ENCODE measurements around the gene CRYBG1. TPM values are rescaled to one million over a fixed set of nuclear protein-coding genes. Genes with fewer than 3 reads are reported as not detected.
A peak's percentile ranks its signal among the peaks of the same experiment; 100 is the strongest.

CRYBG1 gene, protein sequence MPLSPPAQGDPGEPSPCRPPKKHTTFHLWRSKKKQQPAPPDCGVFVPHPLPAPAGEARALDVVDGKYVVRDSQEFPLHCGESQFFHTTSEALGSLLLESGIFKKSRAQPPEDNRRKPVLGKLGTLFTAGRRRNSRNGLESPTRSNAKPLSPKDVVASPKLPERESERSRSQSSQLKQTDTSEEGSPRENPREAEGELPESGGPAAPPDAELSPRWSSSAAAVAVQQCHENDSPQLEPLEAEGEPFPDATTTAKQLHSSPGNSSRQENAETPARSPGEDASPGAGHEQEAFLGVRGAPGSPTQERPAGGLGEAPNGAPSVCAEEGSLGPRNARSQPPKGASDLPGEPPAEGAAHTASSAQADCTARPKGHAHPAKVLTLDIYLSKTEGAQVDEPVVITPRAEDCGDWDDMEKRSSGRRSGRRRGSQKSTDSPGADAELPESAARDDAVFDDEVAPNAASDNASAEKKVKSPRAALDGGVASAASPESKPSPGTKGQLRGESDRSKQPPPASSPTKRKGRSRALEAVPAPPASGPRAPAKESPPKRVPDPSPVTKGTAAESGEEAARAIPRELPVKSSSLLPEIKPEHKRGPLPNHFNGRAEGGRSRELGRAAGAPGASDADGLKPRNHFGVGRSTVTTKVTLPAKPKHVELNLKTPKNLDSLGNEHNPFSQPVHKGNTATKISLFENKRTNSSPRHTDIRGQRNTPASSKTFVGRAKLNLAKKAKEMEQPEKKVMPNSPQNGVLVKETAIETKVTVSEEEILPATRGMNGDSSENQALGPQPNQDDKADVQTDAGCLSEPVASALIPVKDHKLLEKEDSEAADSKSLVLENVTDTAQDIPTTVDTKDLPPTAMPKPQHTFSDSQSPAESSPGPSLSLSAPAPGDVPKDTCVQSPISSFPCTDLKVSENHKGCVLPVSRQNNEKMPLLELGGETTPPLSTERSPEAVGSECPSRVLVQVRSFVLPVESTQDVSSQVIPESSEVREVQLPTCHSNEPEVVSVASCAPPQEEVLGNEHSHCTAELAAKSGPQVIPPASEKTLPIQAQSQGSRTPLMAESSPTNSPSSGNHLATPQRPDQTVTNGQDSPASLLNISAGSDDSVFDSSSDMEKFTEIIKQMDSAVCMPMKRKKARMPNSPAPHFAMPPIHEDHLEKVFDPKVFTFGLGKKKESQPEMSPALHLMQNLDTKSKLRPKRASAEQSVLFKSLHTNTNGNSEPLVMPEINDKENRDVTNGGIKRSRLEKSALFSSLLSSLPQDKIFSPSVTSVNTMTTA (N-terminal part only)
- 10 to 100 TPM in 1 of 2 donors, 1 to 10 TPM in 1; 6.2 to 12.7 TPM for total RNA-seq
- polyA plus RNA-seq: 1 to 10 TPM in 1 of 2 donors, under 1 TPM in 1; 0.41 to 5.4 TPM
- long read RNA-seq, donor 1, partial matches to known transcripts: 5 of 7 reads
- long read RNA-seq, donor 1, other reads (novel, unspliced or antisense): 2 of 7 reads
- long read RNA-seq, donor 2, partial matches to known transcripts: 2 of 4 reads
- long read RNA-seq, donor 2, other reads (novel, unspliced or antisense): 2 of 4 reads

DNA sequence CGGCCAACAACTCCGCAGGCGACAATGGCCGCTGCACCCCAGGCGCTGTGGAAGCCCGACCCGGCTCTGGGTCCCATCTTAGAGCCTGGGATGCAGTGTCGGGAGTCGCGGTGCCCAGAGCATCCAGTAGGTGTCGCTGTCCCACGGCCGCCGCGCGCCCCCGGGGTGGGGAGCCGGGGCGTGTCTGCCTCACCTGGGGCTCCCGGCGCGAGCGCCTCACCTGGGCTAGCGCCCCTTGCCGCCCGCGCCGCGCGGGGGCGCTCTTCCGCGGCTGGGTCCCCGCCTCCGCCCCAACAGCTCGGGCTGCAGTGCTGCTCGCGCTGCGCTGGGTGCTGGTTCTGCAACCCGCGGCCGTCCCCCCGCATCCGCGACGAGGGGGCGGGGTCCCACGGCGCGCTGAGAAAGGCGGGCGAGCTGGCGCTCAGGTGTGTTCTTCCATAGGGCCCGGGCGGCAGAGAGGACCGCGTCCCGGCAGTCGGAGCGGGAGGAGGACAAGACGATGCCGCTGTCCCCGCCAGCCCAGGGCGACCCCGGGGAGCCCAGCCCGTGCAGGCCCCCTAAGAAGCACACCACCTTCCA lies at the start of gene CRYBG1:
CRYBG1 (plus strand) TSS at position 308 of the 579 bp plus-strand sequence; CDS start at position 500, 192 bp downstream.
- DNase-seq: peak; percentile 53 to 79
- Histone ChIP-seq H3K27me3 (ENCODE audit: control insufficient read depth in 1 of 2, insufficient read depth in 2 of 2, low read length in 1 of 2) (no peaks in the 10 kb centered on the region), H3K9me3 (ENCODE audit: control insufficient read depth, low read length) (no peaks in the 10 kb centered on the region), H3K4me1 (ENCODE audit: control insufficient read depth in 1 of 2, insufficient read depth in 2 of 2, low read length in 2 of 2) (no peaks in the 10 kb centered on the region), H3K4me3 (ENCODE audit: low read length in 2 of 2) (peak within 1 kb of the TSS in 1 of 2 donors; percentile 5), H3K27ac (ENCODE audit: low read depth in 1 of 2, low read length in 2 of 2) (no peak within 1 kb of the TSS), H3K36me3 (ENCODE audit: control insufficient read depth in 1 of 2, insufficient read depth in 2 of 2, low read length in 1 of 2) (no peaks in the 10 kb centered on the region)
- ATAC-seq (ENCODE audit: low FRiP score): peak; percentile 73
- intact Hi-C loops (cut with DNase I): no loop called here
- 1 to 2% methylated on average over 49 to 66 of the region's 66 CpGs for WGBS, 2 donors

DNA sequence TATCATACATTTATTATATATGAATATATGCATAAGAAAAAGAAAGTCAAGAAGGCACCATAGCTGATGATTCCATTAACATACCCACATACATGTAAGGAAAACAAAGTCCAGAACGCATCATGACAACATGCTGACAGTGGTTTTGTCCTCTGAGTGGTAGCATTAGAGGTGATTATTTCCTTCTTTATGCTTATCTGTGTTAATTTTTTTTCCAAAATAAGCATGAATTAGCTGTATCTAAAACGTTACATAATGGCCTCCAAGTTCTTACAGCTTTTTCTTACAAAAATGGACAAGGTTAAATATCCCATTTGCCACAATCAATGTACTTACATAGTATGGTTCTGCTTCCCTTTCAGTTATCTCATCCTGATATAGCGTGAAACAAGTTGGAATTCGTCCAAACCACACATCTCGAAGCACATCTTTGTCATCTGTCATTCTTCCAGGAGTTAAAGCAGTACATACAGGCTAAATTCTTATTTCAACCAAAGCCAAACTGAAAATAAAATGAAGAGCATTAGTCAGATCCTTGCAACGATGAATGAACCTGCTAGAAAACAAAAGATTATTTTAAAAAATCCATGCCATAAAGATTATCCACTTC lies 44.6 kb upstream of the CRYBG1 start:
- Histone ChIP-seq H3K9me3 (ENCODE audit: control insufficient read depth, low read length) (no peaks in the 10 kb centered on the region), H3K36me3 (ENCODE audit: control insufficient read depth in 1 of 2, insufficient read depth in 2 of 2, low read length in 1 of 2) (peaks cover 0 to 3% of the 10 kb centered on the region in 2 donors), H3K4me3 (ENCODE audit: low read length in 2 of 2) (no peak overlapping the region), H3K27me3 (ENCODE audit: control insufficient read depth in 1 of 2, insufficient read depth in 2 of 2, low read length in 1 of 2) (no peaks in the 10 kb centered on the region), H3K4me1 (ENCODE audit: control insufficient read depth in 1 of 2, insufficient read depth in 2 of 2, low read length in 2 of 2) (peaks cover 0 to 5% of the 10 kb centered on the region in 2 donors), H3K27ac (ENCODE audit: low read depth in 1 of 2, low read length in 2 of 2) (no peak overlapping the region)
- ATAC-seq (ENCODE audit: low FRiP score) (no peak), DNase-seq (no peak)
- 58 to 65% methylated on average over 6 of the region's 6 CpGs for WGBS, 2 donors
- intact Hi-C loops (cut with DNase I): no loop called here

DNA sequence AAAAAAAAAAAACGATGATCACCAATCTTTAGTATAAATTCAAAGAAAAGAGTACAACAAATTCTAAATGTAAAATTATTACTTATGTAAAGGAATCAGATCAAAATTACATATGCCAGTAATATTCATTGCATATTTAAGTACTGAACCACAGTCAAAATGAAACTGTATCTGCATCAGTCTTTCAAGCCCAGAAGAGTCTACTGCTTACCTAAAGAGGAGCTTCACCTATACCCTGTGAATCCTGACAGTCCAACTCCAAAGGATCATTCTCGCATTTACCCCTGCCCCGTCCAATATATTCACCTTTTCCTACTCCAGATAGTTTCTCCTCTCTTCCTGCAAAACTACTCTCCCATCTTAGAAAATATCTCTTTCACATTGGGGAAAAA lies 44.1 kb upstream of the CRYBG1 start:
- no peak for ATAC-seq (ENCODE audit: low FRiP score)
- 92% methylated on average over 3 of the region's 3 CpGs for WGBS, 2 donors
- Histone ChIP-seq H3K27me3 (ENCODE audit: control insufficient read depth in 1 of 2, insufficient read depth in 2 of 2, low read length in 1 of 2) (no peaks in the 10 kb centered on the region), H3K4me3 (ENCODE audit: low read length in 2 of 2) (no peak overlapping the region), H3K4me1 (ENCODE audit: control insufficient read depth in 1 of 2, insufficient read depth in 2 of 2, low read length in 2 of 2) (peaks cover 0 to 2% of the 10 kb centered on the region in 2 donors), H3K9me3 (ENCODE audit: control insufficient read depth, low read length) (no peaks in the 10 kb centered on the region), H3K27ac (ENCODE audit: low read depth in 1 of 2, low read length in 2 of 2) (no peak overlapping the region), H3K36me3 (ENCODE audit: control insufficient read depth in 1 of 2, insufficient read depth in 2 of 2, low read length in 1 of 2) (peaks cover 0 to 3% of the 10 kb centered on the region in 2 donors)
- intact Hi-C loops (cut with DNase I): no loop called here
- DNase-seq: no peak

DNA sequence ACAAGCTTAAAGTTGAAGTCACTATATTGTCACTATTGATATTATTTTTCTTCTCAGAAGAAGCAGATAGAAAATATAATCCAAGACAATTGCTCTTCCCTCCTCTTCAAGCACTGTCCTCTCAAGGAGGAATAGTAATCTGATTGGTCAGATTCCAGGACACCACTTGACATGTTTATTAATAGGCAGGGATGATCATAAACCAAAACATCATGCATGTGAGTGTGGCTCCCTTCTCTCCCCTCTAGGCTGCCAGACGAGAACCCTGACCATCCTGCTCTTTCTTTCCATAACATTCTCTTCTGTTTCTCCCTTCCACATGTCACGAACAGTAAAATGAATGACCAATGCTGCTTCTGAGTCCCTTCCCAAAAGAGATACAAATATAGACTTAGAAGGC lies 42.5 kb upstream of the CRYBG1 start:
- intact Hi-C loops (cut with DNase I): no loop called here
- DNase-seq (no peak), ATAC-seq (ENCODE audit: low FRiP score) (no peak)
- H3K27me3 ChIP-seq (ENCODE audit: control insufficient read depth in 1 of 2, insufficient read depth in 2 of 2, low read length in 1 of 2): no peaks in the 10 kb centered on the region
- 64 to 79% methylated on average over 2 of the region's 2 CpGs for WGBS, 2 donors
- H3K36me3 ChIP-seq (ENCODE audit: control insufficient read depth in 1 of 2, insufficient read depth in 2 of 2, low read length in 1 of 2): peaks cover 0 to 3% of the 10 kb centered on the region in 2 donors
- no peak overlapping the region for H3K27ac ChIP-seq (ENCODE audit: low read depth in 1 of 2, low read length in 2 of 2)
- no peaks in the 10 kb centered on the region for H3K9me3 ChIP-seq (ENCODE audit: control insufficient read depth, low read length)
- no peak overlapping the region for H3K4me3 ChIP-seq (ENCODE audit: low read length in 2 of 2)
- H3K4me1 ChIP-seq (ENCODE audit: control insufficient read depth in 1 of 2, insufficient read depth in 2 of 2, low read length in 2 of 2): no peaks in the 10 kb centered on the region

DNA sequence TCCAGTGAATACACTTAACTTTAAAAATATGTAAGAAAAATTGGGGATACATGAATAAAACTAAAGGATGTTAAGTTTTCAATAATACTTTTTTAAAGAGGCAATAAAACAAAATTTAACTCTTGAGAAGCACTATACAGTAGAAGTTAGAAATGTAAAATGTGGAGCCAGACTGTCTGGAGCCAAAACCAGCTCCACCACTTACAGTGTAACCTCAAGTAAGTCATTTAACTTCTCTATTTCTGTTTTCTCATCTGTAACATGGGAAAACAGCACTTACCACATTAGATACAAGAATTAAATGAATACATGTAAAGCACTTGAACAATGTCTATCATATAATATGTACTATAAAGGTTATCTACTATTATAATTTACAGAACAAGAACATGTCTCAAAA lies 41.7 kb upstream of the CRYBG1 start:
- ATAC-seq (ENCODE audit: low FRiP score) (no peak), DNase-seq (no peak)
- Histone ChIP-seq H3K9me3 (ENCODE audit: control insufficient read depth, low read length) (no peaks in the 10 kb centered on the region), H3K27ac (ENCODE audit: low read depth in 1 of 2, low read length in 2 of 2) (no peak overlapping the region), H3K4me3 (ENCODE audit: low read length in 2 of 2) (no peak overlapping the region), H3K4me1 (ENCODE audit: control insufficient read depth in 1 of 2, insufficient read depth in 2 of 2, low read length in 2 of 2) (no peaks in the 10 kb centered on the region), H3K27me3 (ENCODE audit: control insufficient read depth in 1 of 2, insufficient read depth in 2 of 2, low read length in 1 of 2) (no peaks in the 10 kb centered on the region), H3K36me3 (ENCODE audit: control insufficient read depth in 1 of 2, insufficient read depth in 2 of 2, low read length in 1 of 2) (peaks cover 0 to 3% of the 10 kb centered on the region in 2 donors)
- intact Hi-C loops (cut with DNase I): no loop called here

DNA sequence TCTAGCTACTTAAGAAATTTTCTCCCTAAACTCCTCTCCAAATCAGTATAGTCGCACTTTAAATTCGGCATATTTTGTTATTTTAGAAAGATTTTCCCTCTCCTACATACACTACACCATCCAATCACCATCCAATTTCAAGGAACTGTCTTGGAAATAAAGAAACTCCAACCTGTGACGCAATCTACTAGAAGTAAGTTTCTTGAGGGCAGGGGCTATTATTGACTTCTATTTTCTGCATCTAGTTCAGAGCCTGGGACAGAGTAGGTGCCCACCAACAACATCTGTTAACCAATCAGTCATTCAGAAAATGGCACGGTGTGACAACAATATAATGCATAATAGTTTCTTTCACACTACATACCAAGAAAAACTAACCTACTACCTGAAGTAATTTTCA lies 38.6 kb upstream of the CRYBG1 start:
- no peaks in the 10 kb centered on the region for H3K4me1 ChIP-seq (ENCODE audit: control insufficient read depth in 1 of 2, insufficient read depth in 2 of 2, low read length in 2 of 2)
- H3K27ac ChIP-seq (ENCODE audit: low read depth in 1 of 2, low read length in 2 of 2): no peak overlapping the region
- H3K9me3 ChIP-seq (ENCODE audit: control insufficient read depth, low read length): no peaks in the 10 kb centered on the region
- WGBS, 2 donors: 97% methylated on average over 4 of the region's 4 CpGs
- DNase-seq (no peak), ATAC-seq (ENCODE audit: low FRiP score) (no peak)
- H3K36me3 ChIP-seq (ENCODE audit: control insufficient read depth in 1 of 2, insufficient read depth in 2 of 2, low read length in 1 of 2): no peaks in the 10 kb centered on the region
- H3K4me3 ChIP-seq (ENCODE audit: low read length in 2 of 2): no peak overlapping the region
- intact Hi-C loops (cut with DNase I): no loop called here
- no peaks in the 10 kb centered on the region for H3K27me3 ChIP-seq (ENCODE audit: control insufficient read depth in 1 of 2, insufficient read depth in 2 of 2, low read length in 1 of 2)

DNA sequence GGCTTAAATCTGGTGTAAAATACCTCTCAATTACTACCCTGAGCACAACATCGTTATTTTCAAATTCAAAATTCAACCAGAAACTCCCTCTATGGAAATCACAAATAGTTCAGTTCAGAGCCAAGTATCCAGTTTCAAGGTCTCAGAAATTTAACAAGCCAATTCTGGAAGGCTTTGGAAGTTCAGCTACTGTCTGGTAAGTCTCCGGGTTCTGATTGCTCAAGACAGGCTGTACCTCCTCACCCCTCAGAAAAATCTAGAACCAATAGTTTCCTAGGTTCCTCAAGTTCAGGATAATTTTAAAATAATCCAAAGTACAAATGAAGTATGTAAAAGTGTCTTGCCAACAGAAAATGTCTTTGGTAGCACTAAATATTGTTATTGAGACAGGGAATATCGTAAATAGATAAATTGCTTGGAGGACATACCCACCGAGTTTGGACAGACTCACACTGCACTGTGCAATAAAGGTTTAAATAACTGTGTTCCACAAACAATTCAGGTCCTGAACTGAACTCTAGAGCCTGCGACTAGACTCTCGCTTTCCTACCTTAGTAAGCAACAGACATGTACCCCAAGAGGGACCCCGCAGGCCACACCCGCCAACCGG lies 35.7 kb upstream of the CRYBG1 start:
- Histone ChIP-seq H3K4me3 (ENCODE audit: low read length in 2 of 2) (peak overlapping the region; percentile 19 to 74), H3K9me3 (ENCODE audit: control insufficient read depth, low read length) (no peaks in the 10 kb centered on the region), H3K27me3 (ENCODE audit: control insufficient read depth in 1 of 2, insufficient read depth in 2 of 2, low read length in 1 of 2) (no peaks in the 10 kb centered on the region), H3K36me3 (ENCODE audit: control insufficient read depth in 1 of 2, insufficient read depth in 2 of 2, low read length in 1 of 2) (no peaks in the 10 kb centered on the region), H3K27ac (ENCODE audit: low read depth in 1 of 2, low read length in 2 of 2) (peak overlapping the region in 1 of 2 donors; percentile 17), H3K4me1 (ENCODE audit: control insufficient read depth in 1 of 2, insufficient read depth in 2 of 2, low read length in 2 of 2) (no peaks in the 10 kb centered on the region)
- no peak for ATAC-seq (ENCODE audit: low FRiP score)
- intact Hi-C loops (cut with DNase I): no loop called here
- DNase-seq: no peak
- WGBS, 2 donors: 4% methylated on average over 9 of the region's 9 CpGs

All from aorta (tissue), 5 donors.